NB4 (cell line): ENCODE data around the gene ADAMTS12.
A peak's percentile ranks its signal among the peaks of the same experiment; 100 is the strongest.

ENCODE experiments used
- DNase-seq: peaks from one replicate; pipeline ENCODE4 v3.0.0; 2010; ENCODE audit warnings: low read depth
- H3K4me3 ChIP-seq: one replicate; pipeline ENCODE4 v1.5.1; 2011; ENCODE audit warnings: mild to moderate bottlenecking, low read depth, low read length, moderate library complexity
- MAX ChIP-seq: IDR thresholded peaks from 2 replicates; pipeline ENCODE4 v1.6.1; 2011; ENCODE audit warnings: low read depth, low read length
- MYC ChIP-seq: IDR thresholded peaks from 2 replicates; pipeline ENCODE4 v1.6.1; 2011; ENCODE audit warnings: low read depth, low read length
- POLR2A ChIP-seq: IDR thresholded peaks from 2 replicates; pipeline ENCODE4 v1.6.1; 2011; ENCODE audit warnings: mild to moderate bottlenecking; ENCODE audit not compliant: insufficient read length; ENCODE audit errors: extremely low read depth
- TF ChIP-seq, protein P1 (sequence below): IDR thresholded peaks from one replicate; pipeline ENCODE4 v1.5.1; 2012; ENCODE audit warnings: low read depth, low read length

ADAMTS12 gene

DNA sequence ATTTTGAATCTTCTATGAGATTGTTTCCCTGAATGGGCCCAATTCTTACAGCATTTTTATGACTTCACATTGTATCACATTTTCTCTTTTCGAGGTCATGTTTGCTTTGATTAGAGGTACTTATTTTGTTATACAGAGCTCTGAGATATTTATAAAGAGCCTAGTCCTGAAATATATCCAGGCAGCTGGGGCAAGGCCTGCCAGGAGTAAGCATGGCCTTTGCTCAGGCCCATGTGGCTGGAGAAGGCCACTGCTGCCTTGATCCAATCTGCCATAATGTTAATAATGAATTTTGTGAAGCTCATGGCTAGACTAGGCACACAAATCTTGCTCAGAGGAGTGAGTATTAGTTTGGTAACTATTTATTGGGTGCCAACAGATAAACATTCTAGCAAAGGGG is 355.0 kb downstream of the ADAMTS12 start:
- no peak for DNase-seq
- no peak overlapping the region for H3K4me3 ChIP-seq
- TF ChIP-seq MAX, result no peak

DNA sequence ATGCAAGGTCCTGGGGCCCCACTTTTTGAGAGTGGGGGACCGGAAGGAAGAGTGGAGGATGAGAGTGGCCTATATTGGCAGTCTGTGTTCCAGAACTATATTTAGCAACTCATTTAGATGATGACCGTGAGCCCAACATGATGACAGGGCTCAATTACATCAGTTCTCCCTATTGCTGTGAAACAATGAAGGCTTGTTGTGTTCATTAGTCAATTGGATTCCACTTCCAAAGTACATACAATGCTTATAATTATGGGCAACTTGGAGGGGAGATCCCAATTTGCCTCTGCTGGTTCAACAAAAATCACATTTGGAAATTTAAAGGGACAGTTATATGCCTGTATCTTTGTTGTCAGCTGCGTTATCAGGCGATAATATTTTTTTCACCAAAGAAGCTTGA is 360.0 kb downstream of the ADAMTS12 start:
- H3K4me3 ChIP-seq, result no peak overlapping the region
- DNase-seq, result no peak
- TF ChIP-seq POLR2A (no peak), MAX (no peak), MYC (no peak)
- TF ChIP-seq, protein P1, sequence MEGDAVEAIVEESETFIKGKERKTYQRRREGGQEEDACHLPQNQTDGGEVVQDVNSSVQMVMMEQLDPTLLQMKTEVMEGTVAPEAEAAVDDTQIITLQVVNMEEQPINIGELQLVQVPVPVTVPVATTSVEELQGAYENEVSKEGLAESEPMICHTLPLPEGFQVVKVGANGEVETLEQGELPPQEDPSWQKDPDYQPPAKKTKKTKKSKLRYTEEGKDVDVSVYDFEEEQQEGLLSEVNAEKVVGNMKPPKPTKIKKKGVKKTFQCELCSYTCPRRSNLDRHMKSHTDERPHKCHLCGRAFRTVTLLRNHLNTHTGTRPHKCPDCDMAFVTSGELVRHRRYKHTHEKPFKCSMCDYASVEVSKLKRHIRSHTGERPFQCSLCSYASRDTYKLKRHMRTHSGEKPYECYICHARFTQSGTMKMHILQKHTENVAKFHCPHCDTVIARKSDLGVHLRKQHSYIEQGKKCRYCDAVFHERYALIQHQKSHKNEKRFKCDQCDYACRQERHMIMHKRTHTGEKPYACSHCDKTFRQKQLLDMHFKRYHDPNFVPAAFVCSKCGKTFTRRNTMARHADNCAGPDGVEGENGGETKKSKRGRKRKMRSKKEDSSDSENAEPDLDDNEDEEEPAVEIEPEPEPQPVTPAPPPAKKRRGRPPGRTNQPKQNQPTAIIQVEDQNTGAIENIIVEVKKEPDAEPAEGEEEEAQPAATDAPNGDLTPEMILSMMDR, result no peak

DNA sequence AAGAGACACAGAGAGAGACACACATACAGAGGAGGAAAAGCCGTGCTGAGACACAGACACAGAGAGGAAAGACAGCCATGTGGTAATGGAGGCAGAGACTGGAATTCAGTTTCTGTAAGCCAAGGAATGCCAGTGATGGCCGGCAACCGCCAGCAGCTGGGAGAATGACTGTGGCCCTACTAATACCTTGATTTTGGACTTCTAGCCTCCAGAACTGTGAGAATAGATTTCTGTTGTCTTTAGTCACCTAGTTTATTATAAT is 360.8 kb downstream of the ADAMTS12 start:
- no peak for TF ChIP-seq MAX
- TF ChIP-seq, protein P1, result no peak
- no peak for TF ChIP-seq MYC
- no peak for TF ChIP-seq POLR2A
- no peak overlapping the region for H3K4me3 ChIP-seq
- DNase-seq, result no peak

DNA sequence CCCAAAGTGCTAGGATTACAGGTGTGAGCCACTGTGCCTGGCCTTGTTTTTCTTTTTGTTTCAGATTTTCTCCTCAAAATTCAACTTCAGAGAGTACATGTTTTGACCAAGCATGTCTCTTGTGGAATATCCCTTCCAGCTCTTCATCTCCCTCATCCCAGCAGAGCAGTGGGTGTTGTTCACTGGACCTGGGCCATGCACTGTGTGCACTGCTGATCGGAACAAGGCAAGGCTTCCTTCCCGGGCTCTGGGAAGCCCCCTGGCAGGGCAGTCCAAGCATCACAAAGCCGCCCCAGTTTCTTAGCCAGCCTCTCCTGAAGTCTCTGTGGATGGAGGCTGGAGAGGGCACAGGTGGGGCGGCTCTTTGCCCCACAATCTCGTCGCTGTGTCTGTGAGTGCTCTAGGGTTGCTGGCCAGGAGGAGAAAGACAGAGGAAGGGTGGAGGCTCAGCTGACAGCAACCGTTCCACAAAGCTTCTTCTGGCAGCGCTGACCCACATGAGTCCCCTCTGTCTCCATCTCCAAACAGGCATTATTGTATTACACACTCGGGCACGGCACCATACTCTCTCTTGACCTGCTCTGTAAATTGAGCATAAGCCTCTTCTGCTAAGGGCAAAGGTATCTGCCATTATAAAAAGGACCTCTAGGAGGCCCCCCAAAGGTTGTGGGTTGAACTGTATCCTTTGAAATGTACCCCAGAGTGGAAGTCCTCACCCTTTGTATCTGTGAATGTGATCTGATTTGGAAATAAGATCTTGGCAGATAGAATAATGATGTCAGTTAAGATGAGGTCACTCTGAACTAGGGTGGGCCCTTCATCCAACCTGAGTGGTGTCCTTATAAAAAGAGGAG is 361.4 kb downstream of the ADAMTS12 start:
- peak; percentile 5 for DNase-seq
- no peak overlapping the region for H3K4me3 ChIP-seq
- TF ChIP-seq, protein P1, result no peak
- TF ChIP-seq MYC, result no peak
- no peak for TF ChIP-seq POLR2A
- no peak for TF ChIP-seq MAX

DNA sequence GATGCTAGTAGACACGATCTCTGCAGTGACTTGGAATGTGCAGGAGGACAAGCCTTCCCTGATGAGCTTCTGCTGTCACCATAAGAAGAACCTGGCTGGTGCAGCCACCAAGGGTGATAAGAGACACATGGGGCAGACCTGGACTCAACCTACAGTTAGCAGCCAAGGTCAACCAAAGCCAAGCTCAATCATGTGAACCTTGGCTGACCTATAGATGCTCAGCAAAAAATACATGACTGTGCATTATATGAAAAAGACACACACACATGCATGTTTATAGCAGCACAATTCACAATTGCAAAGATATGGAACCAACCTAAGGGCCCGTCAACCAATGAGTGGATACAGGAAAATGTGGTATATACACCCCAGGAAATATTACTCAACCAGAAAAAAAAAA is 364.1 kb downstream of the ADAMTS12 start:
- no peak for DNase-seq
- TF ChIP-seq MAX (no peak), MYC (no peak), POLR2A (no peak)
- TF ChIP-seq, protein P1, result no peak
- H3K4me3 ChIP-seq, result no peak overlapping the region

GRCh38 chr5:33526755-33527154 is 365.0 kb downstream of the ADAMTS12 start:
- no peak overlapping the region for H3K4me3 ChIP-seq
- TF ChIP-seq, protein P1, result no peak
- TF ChIP-seq MAX (no peak), POLR2A (no peak), MYC (no peak)
- DNase-seq, result no peak
